HCT116 (cell line): Measurements from ENCODE around the gene LINGO4. TPM values are rescaled to one million over a fixed set of nuclear protein-coding genes. Genes with fewer than 3 reads are reported as not detected.

Source experiments
- ATAC-seq: fragments of 200-7000 bp; cut with Tn5 transposase; 2 replicates; pipeline ENCODE4 v1.9.1; 2020; ENCODE audit warnings: mild to moderate bottlenecking, moderate library complexity
- BruUV-seq: library from RNA; stranded (reverse); fragments of 400-500 nt; replicated peaks from 2 replicates; lab custom pipeline; 2021; lab: Mats Ljungman, UMichigan
- CTCF ChIA-PET: fragments of 300-600 bp; sonication (Branson Sonifier 250); formaldehyde crosslinking; loops from one replicate; lab custom pipeline; 2021; ENCODE audit warnings: antibody characterized with exemption; lab: Charles Lee
- POLR2A ChIA-PET: fragments of 300-600, 350-600 bp; sonication (Branson Sonifier 250); formaldehyde crosslinking; loops from one replicate; lab custom pipeline; 2021; ENCODE audit warnings: antibody characterized with exemption; lab: Charles Lee
- RAD21 ChIA-PET, 2 experiments: fragments of 300-600 bp; sonication (Branson Sonifier 250); formaldehyde crosslinking; loops; one replicate each; lab custom pipeline; 2023; ENCODE audit warnings: low total read pairs in 2 of 2; ENCODE audit not compliant: uncharacterized antibody in 2 of 2, unreplicated experiment in 2 of 2, low non-redundant PET in 1 of 2; lab: Charles Lee
- DNase-seq: peaks from one replicate; pipeline ENCODE4 v3.0.0-alpha.2; 2010; ENCODE audit warnings: low read depth, low spot score
- H2AFZ ChIP-seq: fragments of 200-600 bp; shearing (Covaris generic), sonication (generic); 2 replicates; pipeline ENCODE4 v1.6.1; 2017; ENCODE audit warnings: low read depth, mixed run types, mixed read lengths, antibody characterized with exemption, low read length; ENCODE audit not compliant: poor library complexity, severe bottlenecking
- H3K27ac ChIP-seq: 2 replicates; pipeline ENCODE4 v1.5.1; 2012; ENCODE audit warnings: low read depth, low read length
- H3K27me3 ChIP-seq: fragments of 200-600 bp; sonication (generic); 2 replicates; pipeline ENCODE4 v1.6.1; 2016; ENCODE audit warnings: mixed run types, low read length, mixed read lengths; ENCODE audit not compliant: insufficient read depth
- H3K36me3 ChIP-seq, 2 experiments: fragments of 200-500 bp in 1 of 2; fragments of 200-600 bp in 1 of 2; sonication (Bioruptor generic) in 1 of 2; sonication (generic) in 1 of 2; 2 replicates each; pipeline versions ENCODE4 v1.5.1 to v1.6.1; 2014 to 2016; ENCODE audit warnings: low read length in 2 of 2, inconsistent platforms in 1 of 2, mixed read lengths in 1 of 2, mixed run types in 1 of 2; ENCODE audit not compliant: insufficient read depth in 2 of 2, control insufficient read depth in 1 of 2
- H3K4me1 ChIP-seq, 2 experiments: fragments of 200-600 bp in 1 of 2; sonication (generic) in 1 of 2; 2 replicates each; pipeline versions ENCODE4 v1.5.1 to v1.6.1; 2012 to 2017; ENCODE audit warnings: low read length in 2 of 2, inconsistent platforms in 1 of 2, mild to moderate bottlenecking in 1 of 2, mixed read lengths in 1 of 2, mixed run types in 1 of 2, moderate library complexity in 1 of 2; ENCODE audit not compliant: insufficient read depth in 2 of 2, control insufficient read depth in 1 of 2
- H3K4me2 ChIP-seq: fragments of 200-600 bp; sonication (generic); 2 replicates; pipeline ENCODE4 v1.6.1; 2017; ENCODE audit warnings: mixed run types, low read length, mixed read lengths
- H3K4me3 ChIP-seq, 2 experiments: fragments of 200-600 bp in 1 of 2; sonication (generic) in 1 of 2; replicated peaks in 1 of 2; 2 replicates each; pipeline ENCODE4 v1.5.1; 2011 to 2016; ENCODE audit warnings: low read length in 2 of 2, control low read depth in 1 of 2, low read depth in 1 of 2, mild to moderate bottlenecking in 1 of 2, mixed read lengths in 1 of 2, mixed run types in 1 of 2
- H3K79me2 ChIP-seq: fragments of 200-600 bp; sonication (generic); 2 replicates; pipeline ENCODE4 v1.6.1; 2017; ENCODE audit warnings: mild to moderate bottlenecking, mixed run types, low read length, moderate library complexity, mixed read lengths; ENCODE audit not compliant: insufficient read depth
- H3K9ac ChIP-seq: fragments of 200-600 bp; sonication (generic); 2 replicates; pipeline ENCODE4 v1.6.1; 2016; ENCODE audit warnings: low read length, mixed read lengths
- H3K9me2 ChIP-seq: fragments of 200-600 bp; sonication (generic), shearing (Covaris generic); 2 replicates; pipeline ENCODE4 v1.6.1; 2017; ENCODE audit warnings: mixed run types, mild to moderate bottlenecking, moderate library complexity; ENCODE audit not compliant: insufficient read depth
- H3K9me3 ChIP-seq, 2 experiments: fragments of 200-500 bp in 1 of 2; fragments of 200-600 bp in 1 of 2; sonication (Bioruptor generic) in 1 of 2; sonication (generic) in 1 of 2; 2 replicates each; pipeline ENCODE4 v1.6.1; 2014 to 2017; ENCODE audit warnings: low read length in 2 of 2, mixed read lengths in 2 of 2, inconsistent platforms in 1 of 2, low read depth in 1 of 2, mild to moderate bottlenecking in 1 of 2, mixed run types in 1 of 2, moderate library complexity in 1 of 2; ENCODE audit not compliant: control insufficient read depth in 1 of 2, insufficient read depth in 1 of 2
- H4K20me1 ChIP-seq: fragments of 200-600 bp; sonication (generic), shearing (Covaris generic); 2 replicates; pipeline ENCODE4 v1.6.1; 2017; ENCODE audit warnings: mixed run types, mild to moderate bottlenecking, moderate library complexity; ENCODE audit not compliant: insufficient read depth
- ATF3 ChIP-seq: IDR thresholded peaks from 2 replicates; pipeline ENCODE4 v1.6.1; 2012
- CEBPB ChIP-seq: IDR thresholded peaks from 2 replicates; pipeline ENCODE4 v1.6.1; 2012; ENCODE audit warnings: low read depth
- CTCF ChIP-seq, 3 experiments: fragments of 200-600 bp in 1 of 3; sonication (generic) in 1 of 3; IDR thresholded peaks in 2 of 3; conservative IDR thresholded peaks in 1 of 3; 2 replicates each; pipeline ENCODE4 v1.5.1; 2012 to 2017; ENCODE audit warnings: low read depth in 2 of 3, low read length in 2 of 3, antibody characterized with exemption in 1 of 3, borderline replicate concordance in 1 of 3, control low read depth in 1 of 3, mild to moderate bottlenecking in 1 of 3, mixed read lengths in 1 of 3, mixed run types in 1 of 3, moderate library complexity in 1 of 3; ENCODE audit not compliant: insufficient read depth in 1 of 3
- EGR1 ChIP-seq: IDR thresholded peaks from 2 replicates; pipeline ENCODE4 v1.6.1; 2012; ENCODE audit warnings: low read depth
- ELF1 ChIP-seq: IDR thresholded peaks from 2 replicates; pipeline ENCODE4 v1.6.1; 2012; ENCODE audit warnings: low read depth, borderline replicate concordance
- EZH2 ChIP-seq: fragments of 200-600 bp; sonication (generic); IDR thresholded peaks from 2 replicates; pipeline ENCODE4 v1.6.1; 2017; ENCODE audit warnings: antibody characterized with exemption, mixed run types
- EZH2phosphoT487 ChIP-seq: fragments of 200-600 bp; IDR thresholded peaks from 2 replicates; pipeline ENCODE4 v1.6.1; 2018; ENCODE audit warnings: antibody characterized with exemption, borderline replicate concordance
- JUND ChIP-seq: IDR thresholded peaks from 2 replicates; pipeline ENCODE4 v1.6.1; 2012
- POLR2A ChIP-seq: IDR thresholded peaks from 2 replicates; pipeline ENCODE4 v1.7.0; 2011; ENCODE audit warnings: borderline replicate concordance; ENCODE audit not compliant: insufficient read depth, insufficient read length; ENCODE audit errors: extremely low read depth
- POLR2AphosphoS5 ChIP-seq: IDR thresholded peaks from 2 replicates; pipeline ENCODE4 v1.6.1; 2011; ENCODE audit warnings: mild to moderate bottlenecking, low read depth, low read length, moderate library complexity
- SIN3A ChIP-seq: IDR thresholded peaks from 2 replicates; pipeline ENCODE4 v1.6.1; 2012; ENCODE audit warnings: low read depth
- SP1 ChIP-seq: IDR thresholded peaks from 2 replicates; pipeline ENCODE4 v1.6.1; 2012; ENCODE audit warnings: low read depth
- TCF7L2 ChIP-seq: IDR thresholded peaks from 2 replicates; pipeline ENCODE4 v1.7.0; 2011; ENCODE audit warnings: borderline replicate concordance, inconsistent platforms; ENCODE audit not compliant: insufficient read depth, insufficient read length; ENCODE audit errors: extremely low read depth
- YY1 ChIP-seq: IDR thresholded peaks from 2 replicates; pipeline ENCODE4 v1.6.1; 2011; ENCODE audit warnings: low read length, low read depth, moderate library complexity, mild to moderate bottlenecking; ENCODE audit not compliant: insufficient replicate concordance; ENCODE audit errors: extremely low read depth
- ZBTB33 ChIP-seq: IDR thresholded peaks from 2 replicates; pipeline ENCODE4 v1.6.1; 2011; ENCODE audit warnings: mild to moderate bottlenecking, low read length, moderate library complexity; ENCODE audit not compliant: insufficient replicate concordance; ENCODE audit errors: extremely low read depth
- ZFX ChIP-seq: fragments of 450-650 bp; IDR thresholded peaks from 2 replicates; pipeline ENCODE4 v1.6.1; 2017
- ZNF274 ChIP-seq: fragments of 200-500 bp; sonication (Bioruptor generic); IDR thresholded peaks from 2 replicates; pipeline ENCODE4 v1.6.1; 2014; ENCODE audit warnings: mild to moderate bottlenecking, low read depth, low read length, inconsistent platforms
- intact Hi-C: fragments of 100-400 bp; cut with micrococcal nuclease; formaldehyde crosslinking; loops from 2 replicates; pipeline ENCODE4 v1.10.0; 2022
- total RNA-seq: library from RNA; stranded (reverse); gene quantifications from one replicate; pipeline ENCODE4 v1.2.1, GENCODE V29; 2021; ENCODE audit not compliant: unreplicated experiment
- TF ChIP-seq, protein P1 (sequence below): IDR thresholded peaks from 2 replicates; pipeline ENCODE4 v1.6.1; 2012; ENCODE audit warnings: low read depth

Gene LINGO4
- total RNA-seq, 1 experiment from 2014 or later = not detected

- ChIA-PET RAD21 (interaction anchor here in 1 of 2 experiments (0.7 kb wide), 1 partner anchor 58 kb away, joined by 3 read pairs; no protein-coding TSS in a partner anchor), POLR2A (interaction anchor here (0.6 kb wide), 1 partner anchor 248 kb away, joined by 3 read pairs; no protein-coding TSS in a partner anchor), CTCF (no interaction called here)
- Histone ChIP-seq H3K4me3 (no peak overlapping the region), H3K9ac (no peak overlapping the region), H3K79me2 (no peaks in the 10 kb centered on the region), H3K9me2 (no peaks in the 10 kb centered on the region), H3K4me1 (peaks cover 0 to 19% of the 10 kb centered on the region in 2 experiments; a peak in 3 of 4 replicates), H2AFZ (no peak overlapping the region), H3K36me3 (no peaks in the 10 kb centered on the region), H3K27ac (no peak overlapping the region), H3K27me3 (peaks cover 10% of the 10 kb centered on the region), H3K9me3 (no peaks in the 10 kb centered on the region), H3K4me2 (no peak overlapping the region), H4K20me1 (no peaks in the 10 kb centered on the region)
- DNase-seq (no peak), ATAC-seq (no peak)
- intact Hi-C loops = no loop called here
- TF ChIP-seq EZH2 = no peak
- no peak for TF ChIP-seq ZNF274
- no peak for TF ChIP-seq TCF7L2
- TF ChIP-seq YY1 = no peak
- TF ChIP-seq, protein P1, sequence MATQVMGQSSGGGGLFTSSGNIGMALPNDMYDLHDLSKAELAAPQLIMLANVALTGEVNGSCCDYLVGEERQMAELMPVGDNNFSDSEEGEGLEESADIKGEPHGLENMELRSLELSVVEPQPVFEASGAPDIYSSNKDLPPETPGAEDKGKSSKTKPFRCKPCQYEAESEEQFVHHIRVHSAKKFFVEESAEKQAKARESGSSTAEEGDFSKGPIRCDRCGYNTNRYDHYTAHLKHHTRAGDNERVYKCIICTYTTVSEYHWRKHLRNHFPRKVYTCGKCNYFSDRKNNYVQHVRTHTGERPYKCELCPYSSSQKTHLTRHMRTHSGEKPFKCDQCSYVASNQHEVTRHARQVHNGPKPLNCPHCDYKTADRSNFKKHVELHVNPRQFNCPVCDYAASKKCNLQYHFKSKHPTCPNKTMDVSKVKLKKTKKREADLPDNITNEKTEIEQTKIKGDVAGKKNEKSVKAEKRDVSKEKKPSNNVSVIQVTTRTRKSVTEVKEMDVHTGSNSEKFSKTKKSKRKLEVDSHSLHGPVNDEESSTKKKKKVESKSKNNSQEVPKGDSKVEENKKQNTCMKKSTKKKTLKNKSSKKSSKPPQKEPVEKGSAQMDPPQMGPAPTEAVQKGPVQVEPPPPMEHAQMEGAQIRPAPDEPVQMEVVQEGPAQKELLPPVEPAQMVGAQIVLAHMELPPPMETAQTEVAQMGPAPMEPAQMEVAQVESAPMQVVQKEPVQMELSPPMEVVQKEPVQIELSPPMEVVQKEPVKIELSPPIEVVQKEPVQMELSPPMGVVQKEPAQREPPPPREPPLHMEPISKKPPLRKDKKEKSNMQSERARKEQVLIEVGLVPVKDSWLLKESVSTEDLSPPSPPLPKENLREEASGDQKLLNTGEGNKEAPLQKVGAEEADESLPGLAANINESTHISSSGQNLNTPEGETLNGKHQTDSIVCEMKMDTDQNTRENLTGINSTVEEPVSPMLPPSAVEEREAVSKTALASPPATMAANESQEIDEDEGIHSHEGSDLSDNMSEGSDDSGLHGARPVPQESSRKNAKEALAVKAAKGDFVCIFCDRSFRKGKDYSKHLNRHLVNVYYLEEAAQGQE = no peak
- no peak for TF ChIP-seq JUND
- no peak for TF ChIP-seq ATF3
- no peak for TF ChIP-seq ZFX
- TF ChIP-seq ELF1 = no peak
- no peak for TF ChIP-seq CEBPB
- TF ChIP-seq POLR2AphosphoS5 = no peak
- no peak for TF ChIP-seq EZH2phosphoT487
- TF ChIP-seq SIN3A = no peak
- TF ChIP-seq POLR2A = no peak
- no peak for TF ChIP-seq CTCF (IDR thresholded peaks at IDR 0.05 in 2 of 3, conservative IDR thresholded peaks at IDR 0.05 in 1 of 3; ENCODE audit: borderline replicate concordance in 1 of 3, insufficient read depth in 1 of 3, low read depth in 2 of 3, low read length in 2 of 3)
- TF ChIP-seq EGR1 = no peak
- no peak for TF ChIP-seq SP1
- TF ChIP-seq ZBTB33 = no peak
- BruUV-seq = no TSS peak
These were observed 17.5 kb downstream of the LINGO4 start for GRCh38 chr1:151787689-151788088.
